ENCODE measurements around the gene RTRAF. TPM values are rescaled to one million over a fixed set of nuclear protein-coding genes. Genes with fewer than 3 reads are reported as not detected.
A peak's percentile ranks its signal among the peaks of the same experiment; 100 is the strongest.

The RTRAF gene
- 309 and 315 TPM in 2 replicates for total RNA-seq
- long read RNA-seq, full-length matches to known transcripts, result 296 of 309 reads
- long read RNA-seq, partial matches to known transcripts, result 2 of 309 reads
- long read RNA-seq, other reads (novel, unspliced or antisense), result 11 of 309 reads

GRCh38 chr14:51989293-51990234 is at the start of gene RTRAF:
TSS of gene RTRAF (plus strand) at chr14:51989546. CDS start at chr14:51989640, 94 bp downstream.
- Mint-ChIP-seq H3K36me3 (ENCODE audit: low read depth) (no peaks in the 10 kb centered on the region), H3K4me1 (peaks cover 35% of the 10 kb centered on the region)

GRCh38 chr14:51939755-51940301 is 49.5 kb upstream of the RTRAF start:
- no peak for DNase-seq (ENCODE audit: low read depth, low spot score)
- H3K4me3 Mint-ChIP-seq, result no peak overlapping the region
- TF ChIP-seq, protein P1, sequence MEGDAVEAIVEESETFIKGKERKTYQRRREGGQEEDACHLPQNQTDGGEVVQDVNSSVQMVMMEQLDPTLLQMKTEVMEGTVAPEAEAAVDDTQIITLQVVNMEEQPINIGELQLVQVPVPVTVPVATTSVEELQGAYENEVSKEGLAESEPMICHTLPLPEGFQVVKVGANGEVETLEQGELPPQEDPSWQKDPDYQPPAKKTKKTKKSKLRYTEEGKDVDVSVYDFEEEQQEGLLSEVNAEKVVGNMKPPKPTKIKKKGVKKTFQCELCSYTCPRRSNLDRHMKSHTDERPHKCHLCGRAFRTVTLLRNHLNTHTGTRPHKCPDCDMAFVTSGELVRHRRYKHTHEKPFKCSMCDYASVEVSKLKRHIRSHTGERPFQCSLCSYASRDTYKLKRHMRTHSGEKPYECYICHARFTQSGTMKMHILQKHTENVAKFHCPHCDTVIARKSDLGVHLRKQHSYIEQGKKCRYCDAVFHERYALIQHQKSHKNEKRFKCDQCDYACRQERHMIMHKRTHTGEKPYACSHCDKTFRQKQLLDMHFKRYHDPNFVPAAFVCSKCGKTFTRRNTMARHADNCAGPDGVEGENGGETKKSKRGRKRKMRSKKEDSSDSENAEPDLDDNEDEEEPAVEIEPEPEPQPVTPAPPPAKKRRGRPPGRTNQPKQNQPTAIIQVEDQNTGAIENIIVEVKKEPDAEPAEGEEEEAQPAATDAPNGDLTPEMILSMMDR (conservative IDR thresholded peaks at IDR 0.05), result no peak
- H3K36me3 Mint-ChIP-seq (ENCODE audit: low read depth), result peaks cover 16% of the 10 kb centered on the region
- no peaks in the 10 kb centered on the region for H3K27me3 Mint-ChIP-seq (ENCODE audit: low read depth)
- peaks cover 42% of the 10 kb centered on the region for H3K4me1 Mint-ChIP-seq
- no peak overlapping the region for H3K27ac Mint-ChIP-seq (ENCODE audit: unreplicated experiment)
- H3K9me3 Mint-ChIP-seq, result peaks cover 2% of the 10 kb centered on the region

More at GRCh38 chr14:51989293-51990234, at the start of gene RTRAF:
- peak; percentile 83 for DNase-seq (ENCODE audit: low read depth, low spot score)
- no peaks in the 10 kb centered on the region for H3K9me3 Mint-ChIP-seq
- peak within 1 kb of the TSS; percentile 99 for H3K27ac Mint-ChIP-seq (ENCODE audit: unreplicated experiment)
- H3K4me3 Mint-ChIP-seq, result peak within 1 kb of the TSS; percentile 98
- TF ChIP-seq, protein P1 (conservative IDR thresholded peaks at IDR 0.05), result no peak
- no peaks in the 10 kb centered on the region for H3K27me3 Mint-ChIP-seq (ENCODE audit: low read depth)

GRCh38 chr14:51942971-51943370 is 46.4 kb upstream of the RTRAF start:
- Mint-ChIP-seq H3K27ac (ENCODE audit: unreplicated experiment) (no peak overlapping the region), H3K9me3 (peaks cover 20% of the 10 kb centered on the region), H3K27me3 (ENCODE audit: low read depth) (no peaks in the 10 kb centered on the region), H3K4me3 (no peak overlapping the region), H3K4me1 (peaks cover 36% of the 10 kb centered on the region), H3K36me3 (ENCODE audit: low read depth) (peaks cover 43% of the 10 kb centered on the region)
- TF ChIP-seq, protein P1 (conservative IDR thresholded peaks at IDR 0.05), result no peak
- DNase-seq (ENCODE audit: low read depth, low spot score), result no peak

- H3K36me3 Mint-ChIP-seq (ENCODE audit: low read depth), result peaks cover 77% of the 10 kb centered on the region
- no peak overlapping the region for H3K27ac Mint-ChIP-seq (ENCODE audit: unreplicated experiment)
- peaks cover 20% of the 10 kb centered on the region for H3K9me3 Mint-ChIP-seq
- no peaks in the 10 kb centered on the region for H3K27me3 Mint-ChIP-seq (ENCODE audit: low read depth)
- no peak for DNase-seq (ENCODE audit: low read depth, low spot score)
- no peak overlapping the region for H3K4me3 Mint-ChIP-seq
- TF ChIP-seq, protein P1 (conservative IDR thresholded peaks at IDR 0.05), result no peak
- H3K4me1 Mint-ChIP-seq, result peaks cover 50% of the 10 kb centered on the region
Observed at GRCh38 chr14:51950007-51950406, 39.3 kb upstream of the RTRAF start.

DNA sequence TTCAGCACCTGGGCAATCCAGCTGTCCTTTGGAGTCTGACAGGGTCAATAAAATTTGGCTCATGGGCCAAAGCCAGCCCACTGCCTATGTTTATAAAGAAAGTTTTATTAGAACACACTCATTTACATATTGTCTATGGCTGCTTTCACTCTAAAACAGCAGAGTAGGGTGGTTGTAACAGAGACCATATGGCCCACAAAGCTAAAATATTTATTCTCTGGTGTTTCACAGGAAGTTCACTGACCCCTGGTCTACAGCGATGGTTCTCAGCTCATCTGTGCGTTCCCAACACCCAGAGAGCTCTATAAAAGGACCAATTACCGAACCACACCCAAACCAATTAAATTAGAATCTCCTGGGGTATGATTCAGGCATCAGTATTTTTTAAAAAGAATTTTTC is 37.7 kb upstream of the RTRAF start:
- peaks cover 73% of the 10 kb centered on the region for H3K36me3 Mint-ChIP-seq (ENCODE audit: low read depth)
- H3K9me3 Mint-ChIP-seq, result peaks cover 8% of the 10 kb centered on the region
- no peak for DNase-seq (ENCODE audit: low read depth, low spot score)
- no peak overlapping the region for H3K27ac Mint-ChIP-seq (ENCODE audit: unreplicated experiment)
- no peak overlapping the region for H3K4me3 Mint-ChIP-seq
- TF ChIP-seq, protein P1 (conservative IDR thresholded peaks at IDR 0.05), result no peak
- no peaks in the 10 kb centered on the region for H3K27me3 Mint-ChIP-seq (ENCODE audit: low read depth)
- peaks cover 47% of the 10 kb centered on the region for H3K4me1 Mint-ChIP-seq

All from neural crest cell (in vitro differentiated cells).